GM19463 (cell line): ENCODE data around the gene FBXO4.
"Not testable (repeated sequence)": the region's sequence is repeated elsewhere in the genome, so short reads cannot be mapped to it uniquely, and the experiment has no call there.

Source experiments
- ATAC-seq: cut with Tn5 transposase; IDR thresholded peaks from one replicate; pipeline ENCODE4 v1.9.1; 2021; ENCODE audit warnings: mild to moderate bottlenecking, moderate library complexity; ENCODE audit not compliant: unreplicated experiment

The FBXO4 gene

GRCh38 chr5:41921874-41922273 lies 3.2 kb upstream of the FBXO4 start:
- no peak for ATAC-seq

- no peak for ATAC-seq
These were observed 582 bp upstream of the FBXO4 start for GRCh38 chr5:41924526-41924871.

GRCh38 chr5:41925555-41925951 lies 472 bp downstream of the FBXO4 start:
- ATAC-seq, result peak; percentile 19

DNA sequence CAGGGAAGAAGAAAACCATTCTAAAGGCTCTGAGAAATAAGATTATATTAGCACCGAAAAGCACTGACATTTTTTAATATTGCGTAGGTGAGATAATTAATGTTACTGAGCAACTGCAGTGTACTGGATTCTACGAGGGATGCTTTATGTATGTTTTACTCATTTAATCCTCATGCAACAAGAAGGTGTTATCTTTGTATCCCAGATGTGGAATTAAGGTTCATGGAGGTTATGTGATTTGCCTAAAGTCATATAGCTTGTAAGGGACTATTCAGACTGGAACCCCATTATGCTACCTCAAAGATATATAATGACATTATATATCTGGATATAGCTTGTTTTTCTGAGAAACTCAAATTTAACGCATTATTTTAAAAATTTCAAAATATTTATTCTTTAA lies 2.5 kb downstream of the FBXO4 start:
- ATAC-seq, result no peak

DNA sequence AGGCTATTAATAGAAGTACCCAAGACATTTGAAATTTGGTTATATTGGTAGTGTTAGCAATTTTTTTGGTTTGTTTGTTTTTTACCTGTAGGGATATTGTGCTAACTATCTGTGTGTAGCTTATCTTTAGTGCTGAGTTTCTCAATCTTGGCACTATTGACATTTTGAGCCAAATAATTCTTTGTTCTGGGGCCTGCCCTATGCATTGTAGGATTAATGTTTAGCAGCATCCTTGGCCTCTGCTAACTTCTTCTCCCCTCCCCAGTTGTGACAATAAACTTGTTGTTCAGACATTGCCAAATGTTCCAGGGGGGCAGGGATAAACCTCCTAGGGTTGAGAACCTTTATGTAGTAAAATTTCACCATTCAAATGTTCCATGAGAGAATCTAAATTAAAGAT lies 4.0 kb downstream of the FBXO4 start:
- ATAC-seq, result no peak

GRCh38 chr5:41932770-41933169 lies 7.7 kb downstream of the FBXO4 start:
- no peak for ATAC-seq

DNA sequence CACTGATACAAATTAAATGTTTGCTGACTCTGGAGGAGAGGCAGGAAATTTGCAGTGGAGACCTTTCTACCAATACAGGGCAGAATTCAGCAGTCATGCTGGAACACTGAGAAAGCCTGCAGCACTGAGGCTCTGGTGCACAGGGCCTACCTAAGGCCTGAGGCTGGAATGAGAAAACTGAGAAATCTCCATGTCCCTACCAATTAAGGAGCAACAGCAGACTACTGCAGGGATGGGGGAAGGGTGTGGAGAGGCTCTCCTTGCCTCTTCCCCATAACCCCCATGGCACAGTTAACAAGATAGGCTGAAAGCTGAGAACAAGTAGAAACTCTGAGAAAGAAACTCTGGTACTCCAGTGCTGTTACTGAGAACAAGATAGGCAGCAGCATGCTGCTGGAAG lies 10.5 kb downstream of the FBXO4 start:
- ATAC-seq, result no peak

DNA sequence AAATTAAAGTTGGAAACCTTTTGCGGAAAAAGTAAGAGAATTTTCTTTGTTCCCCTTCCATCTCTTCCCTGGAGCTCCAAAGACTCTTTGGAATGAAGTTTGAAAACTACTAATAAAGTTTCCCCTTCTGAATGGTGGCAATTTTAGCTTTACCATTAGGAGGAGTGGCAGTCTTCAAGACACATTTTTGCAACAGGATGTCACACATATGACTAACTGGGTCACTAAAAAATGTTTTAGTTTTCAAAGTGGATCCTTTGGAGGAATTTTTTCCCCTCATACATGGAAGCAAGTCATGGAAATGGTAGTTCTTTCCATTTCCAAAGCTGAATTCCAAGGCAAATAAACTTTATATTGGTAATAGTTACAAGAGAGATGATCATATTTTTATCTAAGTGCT lies 15.6 kb downstream of the FBXO4 start:
- no peak for ATAC-seq

GRCh38 chr5:41945332-41945955 lies 20.4 kb downstream of the FBXO4 start:
- not testable (repeated sequence) for ATAC-seq

DNA sequence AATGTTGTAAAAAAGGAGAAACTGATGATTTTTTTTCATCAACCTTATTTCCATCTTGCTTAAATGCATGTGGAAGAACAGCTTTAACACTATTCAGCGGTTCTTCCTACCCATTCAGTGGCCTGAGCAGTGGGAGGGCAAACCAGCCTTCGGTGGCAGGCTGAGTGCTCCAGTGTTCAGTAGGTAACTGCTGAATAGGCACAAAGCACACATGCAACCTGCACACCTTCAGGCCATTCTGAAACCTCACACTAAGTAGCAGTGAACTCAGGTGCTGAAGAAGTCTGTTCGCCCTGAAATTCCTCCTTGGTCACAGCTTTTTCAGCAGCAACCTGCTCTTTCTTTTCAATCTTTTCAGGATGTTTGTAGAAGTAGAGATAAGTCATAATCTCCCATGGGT lies 26.1 kb downstream of the FBXO4 start:
- ATAC-seq, result no peak

DNA sequence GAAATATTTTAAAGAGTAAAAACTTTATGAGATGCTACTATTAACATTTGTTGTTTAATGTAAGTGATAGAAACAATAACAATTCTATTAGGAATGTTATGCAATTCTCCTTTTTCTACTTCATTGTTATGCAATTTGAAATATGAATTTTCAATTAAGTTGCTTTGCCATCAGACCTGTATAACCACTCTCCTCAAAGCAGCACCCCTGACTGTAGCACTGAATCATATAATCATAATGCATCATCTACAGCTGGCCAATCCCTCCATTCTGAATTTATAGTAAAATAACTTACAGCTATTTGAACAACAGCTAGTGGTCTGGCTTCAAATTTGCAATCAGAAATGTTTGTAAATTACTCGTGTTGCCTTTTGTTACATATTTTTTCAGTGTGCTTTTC lies 29.2 kb downstream of the FBXO4 start:
- no peak for ATAC-seq

GRCh38 chr5:41955432-41956024 lies 30.4 kb downstream of the FBXO4 start:
- ATAC-seq, result no peak

GRCh38 chr5:41956943-41957342 lies 31.9 kb downstream of the FBXO4 start:
- no peak for ATAC-seq

DNA sequence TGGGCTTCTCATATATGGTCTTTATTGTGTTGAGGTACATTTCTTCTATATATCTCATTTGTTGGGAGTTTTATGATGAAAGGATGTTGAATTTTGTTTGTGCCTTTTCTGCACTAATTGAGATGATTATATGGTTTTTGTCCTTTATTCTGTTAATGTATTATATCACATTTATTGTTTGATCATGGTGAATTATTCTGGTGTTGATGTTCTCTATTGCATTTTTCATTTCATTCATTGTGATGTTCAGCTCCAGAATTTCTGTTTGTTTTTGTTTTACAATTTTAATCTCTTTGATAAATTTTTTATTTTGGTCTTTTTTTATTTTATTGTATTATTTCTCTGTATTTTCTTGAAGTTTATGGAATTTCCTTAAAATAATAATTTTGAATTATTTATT lies 35.4 kb downstream of the FBXO4 start:
- no peak for ATAC-seq

DNA sequence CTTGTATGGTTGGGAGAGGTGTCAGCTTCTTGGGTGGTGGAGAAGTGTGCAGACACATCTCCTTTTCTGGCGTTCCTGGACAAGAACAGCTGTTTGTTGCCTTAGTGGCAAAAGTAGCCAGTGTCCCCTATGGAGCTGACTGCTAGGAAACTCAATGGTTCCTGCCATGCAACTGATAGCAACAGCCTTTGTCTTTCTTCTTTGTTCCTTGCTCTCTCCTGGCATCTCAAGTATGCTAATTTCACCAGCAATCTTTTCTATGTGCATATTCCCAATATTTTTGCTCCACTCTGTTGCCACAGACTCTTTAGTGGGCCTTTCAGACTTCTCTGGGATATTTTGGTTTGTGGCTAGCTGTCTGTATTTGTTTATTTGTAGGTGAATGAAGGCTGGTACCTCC lies 36.7 kb downstream of the FBXO4 start:
- no peak for ATAC-seq

GRCh38 chr5:41962491-41962890 lies 37.4 kb downstream of the FBXO4 start:
- ATAC-seq, result no peak

DNA sequence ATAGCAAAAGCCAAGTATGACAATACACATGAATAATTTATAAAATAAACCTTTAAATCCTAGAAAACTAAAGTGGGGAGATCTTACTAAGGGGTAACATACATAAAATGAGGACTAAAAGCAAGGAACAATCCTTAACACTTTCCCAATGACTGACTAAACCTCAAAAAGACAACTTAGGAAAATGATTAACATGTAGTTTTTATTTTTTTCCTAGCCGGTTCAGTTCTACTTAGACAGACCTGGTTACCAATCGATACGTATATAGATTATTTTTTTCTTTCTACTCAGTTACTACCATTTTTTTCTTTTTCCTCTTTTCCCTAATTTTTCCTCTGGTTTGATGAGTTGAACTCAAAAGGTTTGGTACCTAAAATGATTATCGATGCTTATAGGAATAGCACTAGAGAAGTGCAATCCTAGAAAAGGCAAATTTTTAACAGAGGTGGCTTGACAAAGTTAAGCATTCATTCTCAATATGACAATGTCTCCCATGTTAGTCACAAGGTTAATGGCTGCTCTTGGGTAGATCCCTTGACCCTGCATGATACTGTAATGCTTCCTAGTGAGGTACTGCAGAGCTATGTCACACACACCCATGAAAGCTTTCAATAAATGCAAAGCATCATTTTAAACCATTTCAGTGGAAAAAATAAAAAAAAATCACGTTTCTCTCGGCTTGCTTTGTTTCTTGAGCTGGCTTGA lies 41.5 kb downstream of the FBXO4 start:
- ATAC-seq, result peak; percentile 79

GRCh38 chr5:41967401-41967800 lies 42.3 kb downstream of the FBXO4 start:
- no peak for ATAC-seq

DNA sequence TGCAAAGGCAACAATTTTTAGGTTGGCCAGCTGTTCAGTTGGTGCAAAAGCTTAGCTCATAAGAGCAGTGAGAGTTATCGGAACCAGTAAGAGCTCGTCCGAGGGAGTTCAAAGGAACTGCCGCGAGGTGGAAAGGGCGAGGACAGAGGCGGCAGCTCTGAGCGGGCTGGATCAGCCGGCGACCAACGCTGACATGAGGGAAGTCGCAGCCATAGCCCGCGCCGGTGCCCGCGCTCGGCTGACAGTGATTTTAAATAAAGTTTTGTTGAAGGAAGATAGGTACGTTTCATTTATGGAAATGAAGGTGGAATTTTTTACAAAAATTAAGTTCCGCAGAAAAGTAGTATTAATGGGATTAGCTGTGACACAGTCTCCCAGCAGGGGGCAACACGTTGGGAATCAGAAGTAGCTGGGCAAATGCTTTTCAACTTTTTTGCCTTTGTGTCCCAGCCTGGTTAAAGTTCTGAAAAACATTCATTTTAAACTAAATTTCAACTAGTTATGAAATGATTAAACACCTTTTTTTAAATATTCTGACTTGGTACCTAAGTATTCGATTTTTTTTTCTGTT lies 43.2 kb downstream of the FBXO4 start:
- ATAC-seq, result no peak

GRCh38 chr5:41973087-41973486 lies 48.0 kb downstream of the FBXO4 start:
- no peak for ATAC-seq

GRCh38 chr5:41973887-41974286 lies 48.8 kb downstream of the FBXO4 start:
- ATAC-seq, result no peak

DNA sequence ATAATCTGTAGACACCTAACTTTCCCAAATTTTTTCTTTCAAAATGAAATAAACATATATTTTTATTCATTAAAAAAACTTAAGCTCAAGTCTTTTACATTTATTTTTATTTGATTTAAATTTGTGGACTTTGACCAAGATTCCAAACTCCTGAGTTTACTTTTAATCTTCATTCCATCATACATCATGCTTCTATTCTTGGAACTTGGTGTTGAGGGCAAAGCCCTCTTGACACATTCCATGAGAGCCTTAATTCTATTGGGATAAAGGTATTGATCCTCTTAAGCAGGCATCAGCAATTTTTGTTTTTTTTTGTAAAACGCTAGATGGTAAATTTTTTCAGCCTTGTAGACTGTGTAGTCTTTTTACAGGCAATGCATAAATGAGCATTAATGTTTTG lies 53.6 kb downstream of the FBXO4 start:
- no peak for ATAC-seq
